Epithelial cell of esophagus (primary cell): ENCODE results near the gene ME2.

Experiments
- DNase-seq: peaks from one replicate; pipeline ENCODE4 v3.0.0; 2010; ENCODE audit warnings: low read depth
- H3K4me3 ChIP-seq: 2 replicates; pipeline ENCODE4 v1.5.1; 2011; ENCODE audit warnings: mild to moderate bottlenecking, low read length, control low read depth
- CTCF ChIP-seq: IDR thresholded peaks from 2 replicates; pipeline ENCODE4 v1.5.1; 2011; ENCODE audit warnings: low read depth, mild to moderate bottlenecking, low read length, control low read depth, inconsistent platforms; ENCODE audit not compliant: insufficient read depth; ENCODE audit errors: missing control alignments

ME2 gene

GRCh38 chr18:50896093-50896492, 17.2 kb downstream of the ME2 start:
- DNase-seq, result no peak
- TF ChIP-seq CTCF, result no peak
- H3K4me3 ChIP-seq, result no peak overlapping the region

DNA sequence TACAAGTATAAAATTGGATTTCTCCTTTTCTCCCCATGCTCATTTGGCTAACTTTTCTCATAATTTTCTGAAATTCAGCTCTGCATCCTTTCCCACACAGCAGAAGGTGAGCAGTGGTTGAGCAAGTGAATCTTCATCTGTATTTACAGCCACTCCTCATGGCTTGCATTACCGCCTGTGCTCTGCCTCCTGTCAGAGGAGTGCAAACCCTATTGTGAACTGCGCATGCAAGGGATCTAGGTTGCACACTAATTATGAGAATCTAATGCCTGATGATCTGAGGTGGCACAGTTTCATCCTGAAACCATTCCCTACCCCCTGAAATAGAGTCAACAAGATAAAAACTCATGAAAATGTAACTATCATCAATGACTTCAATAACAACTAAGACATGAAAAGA, 20.0 kb downstream of the ME2 start:
- H3K4me3 ChIP-seq, result no peak overlapping the region
- no peak for TF ChIP-seq CTCF
- DNase-seq, result no peak

DNA sequence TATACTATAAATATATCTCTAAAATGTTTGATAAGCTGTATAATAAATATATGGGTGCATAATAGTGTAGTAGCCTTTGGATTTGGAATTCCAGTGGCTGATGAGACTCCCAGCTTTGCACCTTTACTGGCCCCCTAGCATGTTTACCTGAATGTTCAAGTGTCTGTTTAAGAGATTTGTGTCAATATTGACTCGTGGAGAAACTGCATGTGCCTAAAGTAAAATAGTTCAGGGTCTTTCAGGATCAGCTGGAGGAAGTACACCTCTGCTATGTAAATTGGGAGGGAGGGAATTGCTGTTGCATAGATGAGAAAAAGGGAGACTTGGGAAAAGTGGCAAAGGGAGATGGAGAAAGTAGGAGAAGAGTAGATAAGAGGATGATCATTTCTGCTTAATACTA, 23.9 kb downstream of the ME2 start:
- DNase-seq, result no peak
- no peak overlapping the region for H3K4me3 ChIP-seq
- no peak for TF ChIP-seq CTCF

DNA sequence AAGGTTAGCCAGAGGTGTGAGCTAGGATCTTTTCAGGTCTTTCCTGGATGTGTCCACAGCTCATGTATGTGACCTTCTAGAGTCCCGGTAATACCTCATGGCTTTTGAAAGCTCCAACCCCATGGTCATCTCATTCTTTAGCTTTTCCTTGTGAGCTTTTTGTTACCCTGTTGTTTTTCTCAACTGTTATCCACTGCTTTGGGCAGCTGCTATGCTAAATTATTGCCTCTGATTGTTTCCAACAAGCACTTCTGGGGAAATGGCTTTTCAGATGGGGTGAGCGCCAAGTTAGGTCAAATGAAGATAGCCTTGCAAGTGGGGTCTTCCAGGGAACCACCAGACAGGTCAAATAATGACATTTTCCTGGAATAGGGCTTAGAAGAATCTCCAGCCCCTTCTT, 27.9 kb downstream of the ME2 start:
- no peak overlapping the region for H3K4me3 ChIP-seq
- no peak for DNase-seq
- no peak for TF ChIP-seq CTCF

- no peak overlapping the region for H3K4me3 ChIP-seq
- DNase-seq, result no peak
- no peak for TF ChIP-seq CTCF
These were observed 30.3 kb downstream of the ME2 start for GRCh38 chr18:50909261-50909660.

- no peak for DNase-seq
- no peak for TF ChIP-seq CTCF
- no peak overlapping the region for H3K4me3 ChIP-seq
These were observed 32.1 kb downstream of the ME2 start for GRCh38 chr18:50911006-50911405.

- no peak for DNase-seq
These were observed 38.1 kb downstream of the ME2 start for GRCh38 chr18:50917021-50917420.

More at GRCh38 chr18:50917021-50917420, 38.1 kb downstream of the ME2 start:
- H3K4me3 ChIP-seq, result no peak overlapping the region
- TF ChIP-seq CTCF, result no peak
